HCT116 (cell line): ENCODE measurements around the gene FLRT1. TPM values are rescaled to one million over a fixed set of nuclear protein-coding genes. Genes with fewer than 3 reads are reported as not detected.

Experiments
- ATAC-seq: fragments of 200-7000 bp; cut with Tn5 transposase; 2 replicates; pipeline ENCODE4 v1.9.1; 2020; ENCODE audit warnings: mild to moderate bottlenecking, moderate library complexity
- BruUV-seq: library from RNA; stranded (reverse); fragments of 400-500 nt; replicated peaks from 2 replicates; lab custom pipeline; 2021; lab: Mats Ljungman, UMichigan
- CTCF ChIA-PET: fragments of 300-600 bp; sonication (Branson Sonifier 250); formaldehyde crosslinking; loops from one replicate; lab custom pipeline; 2021; ENCODE audit warnings: antibody characterized with exemption; lab: Charles Lee
- POLR2A ChIA-PET: fragments of 300-600, 350-600 bp; sonication (Branson Sonifier 250); formaldehyde crosslinking; loops from one replicate; lab custom pipeline; 2021; ENCODE audit warnings: antibody characterized with exemption; lab: Charles Lee
- RAD21 ChIA-PET, 2 experiments: fragments of 300-600 bp; sonication (Branson Sonifier 250); formaldehyde crosslinking; loops; one replicate each; lab custom pipeline; 2023; ENCODE audit warnings: low total read pairs in 2 of 2; ENCODE audit not compliant: uncharacterized antibody in 2 of 2, unreplicated experiment in 2 of 2, low non-redundant PET in 1 of 2; lab: Charles Lee
- DNase-seq: peaks from one replicate; pipeline ENCODE4 v3.0.0-alpha.2; 2010; ENCODE audit warnings: low read depth, low spot score
- H2AFZ ChIP-seq: fragments of 200-600 bp; shearing (Covaris generic), sonication (generic); 2 replicates; pipeline ENCODE4 v1.6.1; 2017; ENCODE audit warnings: low read depth, mixed run types, mixed read lengths, antibody characterized with exemption, low read length; ENCODE audit not compliant: poor library complexity, severe bottlenecking
- H3K27ac ChIP-seq: 2 replicates; pipeline ENCODE4 v1.5.1; 2012; ENCODE audit warnings: low read depth, low read length
- H3K27me3 ChIP-seq: fragments of 200-600 bp; sonication (generic); 2 replicates; pipeline ENCODE4 v1.6.1; 2016; ENCODE audit warnings: mixed run types, low read length, mixed read lengths; ENCODE audit not compliant: insufficient read depth
- H3K36me3 ChIP-seq, 2 experiments: fragments of 200-500 bp in 1 of 2; fragments of 200-600 bp in 1 of 2; sonication (Bioruptor generic) in 1 of 2; sonication (generic) in 1 of 2; 2 replicates each; pipeline versions ENCODE4 v1.5.1 to v1.6.1; 2014 to 2016; ENCODE audit warnings: low read length in 2 of 2, inconsistent platforms in 1 of 2, mixed read lengths in 1 of 2, mixed run types in 1 of 2; ENCODE audit not compliant: insufficient read depth in 2 of 2, control insufficient read depth in 1 of 2
- H3K4me1 ChIP-seq, 2 experiments: fragments of 200-600 bp in 1 of 2; sonication (generic) in 1 of 2; 2 replicates each; pipeline versions ENCODE4 v1.5.1 to v1.6.1; 2012 to 2017; ENCODE audit warnings: low read length in 2 of 2, inconsistent platforms in 1 of 2, mild to moderate bottlenecking in 1 of 2, mixed read lengths in 1 of 2, mixed run types in 1 of 2, moderate library complexity in 1 of 2; ENCODE audit not compliant: insufficient read depth in 2 of 2, control insufficient read depth in 1 of 2
- H3K4me2 ChIP-seq: fragments of 200-600 bp; sonication (generic); 2 replicates; pipeline ENCODE4 v1.6.1; 2017; ENCODE audit warnings: mixed run types, low read length, mixed read lengths
- H3K4me3 ChIP-seq, 2 experiments: fragments of 200-600 bp in 1 of 2; sonication (generic) in 1 of 2; replicated peaks in 1 of 2; 2 replicates each; pipeline ENCODE4 v1.5.1; 2011 to 2016; ENCODE audit warnings: low read length in 2 of 2, control low read depth in 1 of 2, low read depth in 1 of 2, mild to moderate bottlenecking in 1 of 2, mixed read lengths in 1 of 2, mixed run types in 1 of 2
- H3K79me2 ChIP-seq: fragments of 200-600 bp; sonication (generic); 2 replicates; pipeline ENCODE4 v1.6.1; 2017; ENCODE audit warnings: mild to moderate bottlenecking, mixed run types, low read length, moderate library complexity, mixed read lengths; ENCODE audit not compliant: insufficient read depth
- H3K9ac ChIP-seq: fragments of 200-600 bp; sonication (generic); 2 replicates; pipeline ENCODE4 v1.6.1; 2016; ENCODE audit warnings: low read length, mixed read lengths
- H3K9me2 ChIP-seq: fragments of 200-600 bp; sonication (generic), shearing (Covaris generic); 2 replicates; pipeline ENCODE4 v1.6.1; 2017; ENCODE audit warnings: mixed run types, mild to moderate bottlenecking, moderate library complexity; ENCODE audit not compliant: insufficient read depth
- H3K9me3 ChIP-seq, 2 experiments: fragments of 200-500 bp in 1 of 2; fragments of 200-600 bp in 1 of 2; sonication (Bioruptor generic) in 1 of 2; sonication (generic) in 1 of 2; 2 replicates each; pipeline ENCODE4 v1.6.1; 2014 to 2017; ENCODE audit warnings: low read length in 2 of 2, mixed read lengths in 2 of 2, inconsistent platforms in 1 of 2, low read depth in 1 of 2, mild to moderate bottlenecking in 1 of 2, mixed run types in 1 of 2, moderate library complexity in 1 of 2; ENCODE audit not compliant: control insufficient read depth in 1 of 2, insufficient read depth in 1 of 2
- H4K20me1 ChIP-seq: fragments of 200-600 bp; sonication (generic), shearing (Covaris generic); 2 replicates; pipeline ENCODE4 v1.6.1; 2017; ENCODE audit warnings: mixed run types, mild to moderate bottlenecking, moderate library complexity; ENCODE audit not compliant: insufficient read depth
- CEBPB ChIP-seq: IDR thresholded peaks from 2 replicates; pipeline ENCODE4 v1.6.1; 2012; ENCODE audit warnings: low read depth
- EGR1 ChIP-seq: IDR thresholded peaks from 2 replicates; pipeline ENCODE4 v1.6.1; 2012; ENCODE audit warnings: low read depth
- EZH2 ChIP-seq: fragments of 200-600 bp; sonication (generic); IDR thresholded peaks from 2 replicates; pipeline ENCODE4 v1.6.1; 2017; ENCODE audit warnings: antibody characterized with exemption, mixed run types
- FOSL1 ChIP-seq: IDR thresholded peaks from 2 replicates; pipeline ENCODE4 v1.6.1; 2012; ENCODE audit warnings: low read depth
- POLR2A ChIP-seq: IDR thresholded peaks from 2 replicates; pipeline ENCODE4 v1.7.0; 2011; ENCODE audit warnings: borderline replicate concordance; ENCODE audit not compliant: insufficient read depth, insufficient read length; ENCODE audit errors: extremely low read depth
- POLR2AphosphoS5 ChIP-seq: IDR thresholded peaks from 2 replicates; pipeline ENCODE4 v1.6.1; 2011; ENCODE audit warnings: mild to moderate bottlenecking, low read depth, low read length, moderate library complexity
- RAD21 ChIP-seq: IDR thresholded peaks from 2 replicates; pipeline ENCODE4 v1.6.1; 2012; ENCODE audit warnings: low read depth, mild to moderate bottlenecking
- SIN3A ChIP-seq: IDR thresholded peaks from 2 replicates; pipeline ENCODE4 v1.6.1; 2012; ENCODE audit warnings: low read depth
- SP1 ChIP-seq: IDR thresholded peaks from 2 replicates; pipeline ENCODE4 v1.6.1; 2012; ENCODE audit warnings: low read depth
- SRF ChIP-seq: IDR thresholded peaks from 2 replicates; pipeline ENCODE4 v1.6.1; 2012; ENCODE audit warnings: low read depth
- ZFX ChIP-seq: fragments of 450-650 bp; IDR thresholded peaks from 2 replicates; pipeline ENCODE4 v1.6.1; 2017
- intact Hi-C: fragments of 100-400 bp; cut with micrococcal nuclease; formaldehyde crosslinking; loops from 2 replicates; pipeline ENCODE4 v1.10.0; 2022
- total RNA-seq: library from RNA; stranded (reverse); gene quantifications from one replicate; pipeline ENCODE4 v1.2.1, GENCODE V29; 2021; ENCODE audit not compliant: unreplicated experiment
- TF ChIP-seq, protein P1 (sequence below): IDR thresholded peaks from 2 replicates; pipeline ENCODE4 v1.6.1; 2011; ENCODE audit warnings: mild to moderate bottlenecking, low read length, moderate library complexity; ENCODE audit not compliant: insufficient replicate concordance; ENCODE audit errors: extremely low read depth
- TF ChIP-seq, protein P2 (sequence below): IDR thresholded peaks from 2 replicates; pipeline ENCODE4 v1.6.1; 2012
- TF ChIP-seq, protein P3 (sequence below): IDR thresholded peaks from 2 replicates; pipeline ENCODE4 v1.6.1; 2012
- TF ChIP-seq, protein P4 (sequence below): IDR thresholded peaks from 2 replicates; pipeline ENCODE4 v1.6.1; 2012; ENCODE audit warnings: low read depth

Gene FLRT1
- total RNA-seq, 1 experiment from 2014 or later = 0.15 TPM

DNA sequence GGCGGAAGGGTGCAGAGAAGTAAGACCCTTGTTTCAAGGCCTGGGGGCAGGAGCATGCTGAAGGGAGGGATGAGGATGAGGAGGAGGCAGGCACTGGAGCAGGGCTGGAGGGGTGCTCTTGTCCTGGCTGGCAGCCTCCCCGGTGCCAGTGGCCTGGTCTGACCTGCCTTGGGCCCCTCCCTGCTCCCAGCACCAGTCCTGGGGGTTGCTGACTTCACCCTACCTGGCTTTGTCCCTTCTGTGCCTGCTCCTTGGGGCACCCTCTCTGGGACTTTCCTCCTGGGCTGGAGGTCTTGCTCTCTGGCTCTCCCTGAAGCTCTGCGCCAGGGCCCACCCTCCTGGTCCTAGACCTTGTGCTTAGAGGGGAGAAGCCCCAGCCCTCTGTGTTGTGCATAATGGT lies 4.7 kb upstream of the FLRT1 start (continued):
- TF ChIP-seq, protein P1, sequence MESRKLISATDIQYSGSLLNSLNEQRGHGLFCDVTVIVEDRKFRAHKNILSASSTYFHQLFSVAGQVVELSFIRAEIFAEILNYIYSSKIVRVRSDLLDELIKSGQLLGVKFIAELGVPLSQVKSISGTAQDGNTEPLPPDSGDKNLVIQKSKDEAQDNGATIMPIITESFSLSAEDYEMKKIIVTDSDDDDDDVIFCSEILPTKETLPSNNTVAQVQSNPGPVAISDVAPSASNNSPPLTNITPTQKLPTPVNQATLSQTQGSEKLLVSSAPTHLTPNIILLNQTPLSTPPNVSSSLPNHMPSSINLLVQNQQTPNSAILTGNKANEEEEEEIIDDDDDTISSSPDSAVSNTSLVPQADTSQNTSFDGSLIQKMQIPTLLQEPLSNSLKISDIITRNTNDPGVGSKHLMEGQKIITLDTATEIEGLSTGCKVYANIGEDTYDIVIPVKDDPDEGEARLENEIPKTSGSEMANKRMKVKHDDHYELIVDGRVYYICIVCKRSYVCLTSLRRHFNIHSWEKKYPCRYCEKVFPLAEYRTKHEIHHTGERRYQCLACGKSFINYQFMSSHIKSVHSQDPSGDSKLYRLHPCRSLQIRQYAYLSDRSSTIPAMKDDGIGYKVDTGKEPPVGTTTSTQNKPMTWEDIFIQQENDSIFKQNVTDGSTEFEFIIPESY = no peak
- TF ChIP-seq, protein P2, sequence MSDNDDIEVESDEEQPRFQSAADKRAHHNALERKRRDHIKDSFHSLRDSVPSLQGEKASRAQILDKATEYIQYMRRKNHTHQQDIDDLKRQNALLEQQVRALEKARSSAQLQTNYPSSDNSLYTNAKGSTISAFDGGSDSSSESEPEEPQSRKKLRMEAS = no peak

DNA sequence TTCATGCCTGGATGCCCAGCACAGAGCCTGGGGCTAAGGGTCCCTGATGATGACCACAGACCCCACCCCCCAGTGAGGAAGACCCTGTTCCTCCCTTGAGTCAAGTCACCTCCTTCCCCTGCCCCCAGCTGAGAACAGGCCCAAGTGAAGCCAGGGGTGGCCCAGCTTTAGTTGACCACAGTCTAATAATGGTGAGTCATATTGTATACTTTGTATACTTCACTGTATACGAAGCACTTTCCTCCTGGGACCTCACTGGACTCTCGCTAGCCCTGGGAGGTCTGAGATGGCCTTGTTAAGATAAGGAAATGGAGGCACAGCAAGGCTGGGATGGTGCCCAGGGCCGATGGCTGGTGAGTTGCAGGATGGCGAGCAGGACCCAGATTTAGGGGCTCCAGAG lies 3.7 kb upstream of the FLRT1 start:
- Histone ChIP-seq H3K4me2 (no peak overlapping the region), H3K9ac (no peak overlapping the region), H3K4me1 (peaks cover 0 to 1% of the 10 kb centered on the region in 2 experiments; a peak in 1 of 4 replicates), H3K36me3 (no peaks in the 10 kb centered on the region), H3K27me3 (no peaks in the 10 kb centered on the region), H3K9me3 (no peaks in the 10 kb centered on the region), H3K4me3 (no peak overlapping the region), H2AFZ (no peak overlapping the region), H3K27ac (no peak overlapping the region), H3K9me2 (no peaks in the 10 kb centered on the region), H4K20me1 (no peaks in the 10 kb centered on the region), H3K79me2 (no peaks in the 10 kb centered on the region)
- POLR2A ChIA-PET = no interaction called here
- TF ChIP-seq, protein P1 = no peak
- no peak for TF ChIP-seq CEBPB
- no peak for TF ChIP-seq SP1
- TF ChIP-seq POLR2AphosphoS5 = no peak
- no peak for TF ChIP-seq POLR2A
- no peak for TF ChIP-seq SRF
- no peak for TF ChIP-seq RAD21
- TF ChIP-seq EGR1 = no peak
- no peak for TF ChIP-seq SIN3A
- TF ChIP-seq, protein P3, sequence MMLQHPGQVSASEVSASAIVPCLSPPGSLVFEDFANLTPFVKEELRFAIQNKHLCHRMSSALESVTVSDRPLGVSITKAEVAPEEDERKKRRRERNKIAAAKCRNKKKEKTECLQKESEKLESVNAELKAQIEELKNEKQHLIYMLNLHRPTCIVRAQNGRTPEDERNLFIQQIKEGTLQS = no peak
- no peak for TF ChIP-seq FOSL1
- no peak for TF ChIP-seq ZFX
- TF ChIP-seq, protein P2 = no peak
- no peak for TF ChIP-seq EZH2
- TF ChIP-seq, protein P4, sequence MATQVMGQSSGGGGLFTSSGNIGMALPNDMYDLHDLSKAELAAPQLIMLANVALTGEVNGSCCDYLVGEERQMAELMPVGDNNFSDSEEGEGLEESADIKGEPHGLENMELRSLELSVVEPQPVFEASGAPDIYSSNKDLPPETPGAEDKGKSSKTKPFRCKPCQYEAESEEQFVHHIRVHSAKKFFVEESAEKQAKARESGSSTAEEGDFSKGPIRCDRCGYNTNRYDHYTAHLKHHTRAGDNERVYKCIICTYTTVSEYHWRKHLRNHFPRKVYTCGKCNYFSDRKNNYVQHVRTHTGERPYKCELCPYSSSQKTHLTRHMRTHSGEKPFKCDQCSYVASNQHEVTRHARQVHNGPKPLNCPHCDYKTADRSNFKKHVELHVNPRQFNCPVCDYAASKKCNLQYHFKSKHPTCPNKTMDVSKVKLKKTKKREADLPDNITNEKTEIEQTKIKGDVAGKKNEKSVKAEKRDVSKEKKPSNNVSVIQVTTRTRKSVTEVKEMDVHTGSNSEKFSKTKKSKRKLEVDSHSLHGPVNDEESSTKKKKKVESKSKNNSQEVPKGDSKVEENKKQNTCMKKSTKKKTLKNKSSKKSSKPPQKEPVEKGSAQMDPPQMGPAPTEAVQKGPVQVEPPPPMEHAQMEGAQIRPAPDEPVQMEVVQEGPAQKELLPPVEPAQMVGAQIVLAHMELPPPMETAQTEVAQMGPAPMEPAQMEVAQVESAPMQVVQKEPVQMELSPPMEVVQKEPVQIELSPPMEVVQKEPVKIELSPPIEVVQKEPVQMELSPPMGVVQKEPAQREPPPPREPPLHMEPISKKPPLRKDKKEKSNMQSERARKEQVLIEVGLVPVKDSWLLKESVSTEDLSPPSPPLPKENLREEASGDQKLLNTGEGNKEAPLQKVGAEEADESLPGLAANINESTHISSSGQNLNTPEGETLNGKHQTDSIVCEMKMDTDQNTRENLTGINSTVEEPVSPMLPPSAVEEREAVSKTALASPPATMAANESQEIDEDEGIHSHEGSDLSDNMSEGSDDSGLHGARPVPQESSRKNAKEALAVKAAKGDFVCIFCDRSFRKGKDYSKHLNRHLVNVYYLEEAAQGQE = no peak
- RAD21 ChIA-PET = no interaction called here
- DNase-seq (no peak), ATAC-seq (no peak)
- intact Hi-C loops = no loop called here
- CTCF ChIA-PET = no interaction called here
- no TSS peak for BruUV-seq
